ENCODE results near the gene MTM1.

MTM1 gene

DNA sequence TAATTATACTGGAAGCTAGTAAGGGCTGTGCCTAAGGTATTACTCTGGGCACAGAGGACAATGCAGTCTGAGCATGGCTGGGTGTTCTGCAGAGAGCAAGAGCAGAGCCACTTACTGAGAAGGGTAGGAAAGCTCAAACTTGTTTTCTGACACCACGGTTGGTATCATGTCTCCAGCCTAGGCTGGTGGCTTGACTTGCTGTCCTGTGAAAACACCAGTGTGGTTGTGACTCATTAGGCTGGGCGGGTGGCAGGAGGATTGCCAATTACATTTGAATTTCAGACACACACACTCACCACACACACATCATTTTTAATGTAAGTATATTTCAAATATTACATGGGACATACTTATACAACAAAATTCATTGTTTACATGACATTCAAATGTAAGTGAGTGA, 19.7 kb upstream of the MTM1 start:
- DNase-seq (ENCODE audit: low spot score), result no peak

GRCh38 chrX:150551963-150552362, 16.5 kb upstream of the MTM1 start:
- no peak for DNase-seq (ENCODE audit: low spot score)

DNA sequence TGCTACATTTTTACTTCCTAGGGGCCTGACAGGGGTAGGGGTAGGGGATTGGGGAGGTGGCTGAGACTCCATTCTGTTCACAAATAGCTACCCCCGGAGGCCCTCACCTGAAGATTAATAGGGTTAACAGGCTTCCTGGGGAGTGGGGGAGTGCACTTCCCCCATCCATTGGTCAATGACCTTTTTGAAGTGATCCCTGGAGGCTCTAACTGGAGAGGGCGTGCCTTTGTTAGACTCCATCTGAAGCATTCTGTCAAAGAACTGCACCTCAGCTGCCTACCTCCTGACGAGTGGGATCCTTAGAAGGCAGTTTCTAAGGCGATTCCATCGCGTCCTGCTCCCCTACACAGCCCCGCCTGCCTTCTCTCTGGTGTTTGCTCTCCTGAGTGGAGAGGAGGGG, 10.0 kb upstream of the MTM1 start:
- DNase-seq (ENCODE audit: low spot score), result no peak

DNA sequence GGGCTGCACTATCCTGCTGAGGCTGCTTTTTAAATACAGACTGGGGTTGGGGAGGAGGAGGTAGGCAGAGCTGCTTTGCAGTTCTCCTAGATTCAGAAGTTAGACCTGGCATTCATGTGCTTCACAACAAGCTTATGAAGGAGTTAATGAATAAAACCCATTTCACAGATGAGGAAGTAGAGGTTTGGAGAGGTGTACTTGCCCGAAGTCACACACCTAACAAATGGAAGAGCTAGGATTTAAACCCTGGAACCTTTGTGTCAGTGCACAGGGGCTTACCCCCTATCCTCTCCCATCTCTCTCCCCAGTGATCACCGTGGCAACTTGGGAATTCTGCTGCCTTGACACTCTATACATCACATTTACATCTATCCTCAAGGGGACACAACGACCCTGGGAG, 3.6 kb upstream of the MTM1 start:
- DNase-seq (ENCODE audit: low spot score), result no peak

- DNase-seq (ENCODE audit: low spot score), result no peak
Observed at GRCh38 chrX:150565551-150565950, 2.9 kb upstream of the MTM1 start.

- DNase-seq (ENCODE audit: low spot score), result peak; percentile 34
Observed at GRCh38 chrX:150566734-150567182, 1.7 kb upstream of the MTM1 start.

DNA sequence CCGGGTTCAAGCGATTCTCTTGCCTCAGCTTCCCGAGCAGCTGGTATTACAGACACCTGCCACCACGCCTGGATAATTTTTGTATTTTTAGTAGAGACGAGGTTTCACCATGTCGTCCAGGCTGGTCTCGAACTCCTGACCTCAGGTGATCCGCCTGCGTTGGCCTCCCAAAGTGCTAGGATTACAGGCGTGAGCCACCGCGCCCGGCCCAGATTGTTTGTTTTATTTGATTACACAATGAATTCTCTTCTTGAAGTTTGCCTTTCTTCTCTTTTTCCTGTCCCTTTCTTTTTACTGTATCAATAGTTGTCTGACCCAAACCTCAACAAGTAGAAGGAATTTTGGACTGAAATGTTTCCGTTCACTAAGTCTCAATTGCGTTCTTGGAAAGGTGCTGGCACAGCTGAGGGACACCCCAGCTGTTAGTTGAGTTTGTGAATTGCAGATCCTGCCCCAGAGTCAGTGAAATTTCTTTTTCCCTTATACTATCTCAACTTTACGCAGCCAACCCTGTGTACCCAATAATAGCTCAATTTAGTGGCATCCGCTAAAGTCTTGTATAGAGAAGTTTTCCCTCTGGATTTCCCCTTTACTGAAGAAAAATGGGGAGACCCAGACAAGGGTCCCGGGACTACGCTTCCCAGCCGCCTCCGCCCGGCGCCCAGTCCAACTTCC, 639 bp upstream of the MTM1 start:
- no peak for DNase-seq (ENCODE audit: low spot score)

GRCh38 chrX:150569155-150569477, 695 bp downstream of the MTM1 start:
- DNase-seq (ENCODE audit: low spot score), result no peak

- DNase-seq (ENCODE audit: low spot score), result no peak
Observed at GRCh38 chrX:150570512-150570911, 2.1 kb downstream of the MTM1 start.

- no peak for DNase-seq (ENCODE audit: low spot score)
Observed at GRCh38 chrX:150572206-150572605, 3.8 kb downstream of the MTM1 start.

DNA sequence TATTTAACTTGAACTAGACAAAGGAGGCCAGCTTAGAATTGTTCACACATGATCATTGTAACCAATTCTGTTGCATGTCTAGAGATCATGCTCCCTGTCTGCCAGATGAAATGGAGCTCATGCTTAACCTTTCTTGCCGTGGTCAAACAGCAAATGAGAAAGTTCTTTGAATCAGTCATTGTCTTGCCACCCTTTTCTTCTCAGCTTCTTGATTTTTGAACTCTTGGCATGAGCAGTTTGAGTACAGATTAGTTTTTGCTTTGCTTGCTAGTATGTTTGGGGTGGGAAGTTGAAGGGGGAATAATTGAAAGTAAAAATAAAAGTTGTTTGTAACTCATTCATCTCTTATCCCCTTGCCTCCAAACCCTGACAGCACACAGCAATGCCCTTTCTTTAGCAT, 4.7 kb downstream of the MTM1 start:
- no peak for DNase-seq (ENCODE audit: low spot score)

- no peak for DNase-seq (ENCODE audit: low spot score)
Observed at GRCh38 chrX:150573702-150574101, 5.3 kb downstream of the MTM1 start.

DNA sequence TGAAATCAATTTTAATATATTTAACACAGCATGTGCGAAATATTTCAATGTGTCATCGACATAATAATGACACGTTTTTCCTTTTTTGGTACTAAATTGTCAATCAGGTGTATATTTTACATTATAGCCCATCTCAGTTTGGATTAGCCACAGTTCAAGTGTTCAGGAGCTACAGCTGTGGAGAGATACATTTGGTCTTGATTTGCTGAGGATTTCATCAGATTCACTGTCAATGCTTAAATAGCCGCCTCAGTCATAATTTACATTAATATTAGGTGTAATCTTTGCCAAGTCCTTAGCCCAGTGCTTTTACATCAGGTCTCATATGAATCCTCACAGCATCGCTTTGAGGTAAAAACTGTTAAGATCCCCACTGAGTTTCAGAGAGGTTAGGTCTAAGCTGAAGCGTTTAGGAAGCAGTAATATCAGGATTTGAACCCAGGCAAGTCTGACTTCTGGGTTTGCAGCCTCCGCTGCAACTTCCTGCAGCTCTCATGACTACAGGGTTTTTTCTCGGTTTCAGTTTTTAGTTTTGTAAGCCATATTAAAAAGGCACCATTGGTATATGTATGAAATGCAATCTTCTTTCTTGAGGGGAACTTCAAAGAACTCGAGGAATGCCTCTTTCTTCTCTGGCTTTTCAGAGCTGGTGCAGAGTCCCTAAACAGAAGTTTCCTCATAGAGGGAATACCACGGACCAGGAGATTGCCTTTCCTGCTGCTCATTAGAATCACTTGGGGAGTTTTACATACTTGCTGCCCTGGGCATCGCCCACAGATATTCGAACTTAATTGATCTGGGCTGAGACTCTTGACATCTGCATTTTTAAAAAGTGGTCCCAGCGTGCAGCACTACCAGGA, 6.4 kb downstream of the MTM1 start:
- DNase-seq (ENCODE audit: low spot score), result no peak

GRCh38 chrX:150575419-150575814, 7.0 kb downstream of the MTM1 start:
- no peak for DNase-seq (ENCODE audit: low spot score)

GRCh38 chrX:150577174-150577573, 8.8 kb downstream of the MTM1 start:
- no peak for DNase-seq (ENCODE audit: low spot score)

DNA sequence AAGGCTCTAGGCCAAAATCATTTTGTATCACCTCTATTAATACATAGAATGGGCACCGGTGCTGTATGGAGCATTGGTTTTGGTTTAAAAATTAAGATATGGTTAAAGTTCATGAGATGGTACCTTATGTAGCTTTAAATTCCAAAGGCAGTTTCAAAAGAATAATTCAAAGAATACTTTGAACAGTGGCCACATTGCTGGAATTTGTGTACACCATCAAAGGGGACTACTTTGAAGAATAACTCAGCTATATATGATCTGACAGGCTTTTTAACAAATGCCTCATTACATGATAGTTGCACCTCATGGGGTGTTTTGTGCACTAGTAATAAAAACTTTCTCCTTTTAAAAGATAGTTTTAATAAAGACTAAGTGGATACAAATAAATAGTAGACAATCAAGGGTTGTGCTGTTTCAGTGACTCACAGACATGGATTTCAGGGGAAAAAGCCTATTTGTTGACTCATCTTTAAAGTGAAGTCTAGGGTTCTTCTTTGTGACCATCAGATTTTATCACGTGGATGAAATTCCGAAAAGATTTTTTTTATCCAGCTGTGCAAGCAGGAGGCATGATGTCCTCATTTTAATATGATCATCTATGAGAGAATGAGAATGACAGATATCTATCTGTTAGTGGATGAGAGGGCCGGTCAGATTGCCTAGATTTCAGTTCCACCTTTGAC, 12.8 kb downstream of the MTM1 start:
- DNase-seq (ENCODE audit: low spot score), result no peak

DNA sequence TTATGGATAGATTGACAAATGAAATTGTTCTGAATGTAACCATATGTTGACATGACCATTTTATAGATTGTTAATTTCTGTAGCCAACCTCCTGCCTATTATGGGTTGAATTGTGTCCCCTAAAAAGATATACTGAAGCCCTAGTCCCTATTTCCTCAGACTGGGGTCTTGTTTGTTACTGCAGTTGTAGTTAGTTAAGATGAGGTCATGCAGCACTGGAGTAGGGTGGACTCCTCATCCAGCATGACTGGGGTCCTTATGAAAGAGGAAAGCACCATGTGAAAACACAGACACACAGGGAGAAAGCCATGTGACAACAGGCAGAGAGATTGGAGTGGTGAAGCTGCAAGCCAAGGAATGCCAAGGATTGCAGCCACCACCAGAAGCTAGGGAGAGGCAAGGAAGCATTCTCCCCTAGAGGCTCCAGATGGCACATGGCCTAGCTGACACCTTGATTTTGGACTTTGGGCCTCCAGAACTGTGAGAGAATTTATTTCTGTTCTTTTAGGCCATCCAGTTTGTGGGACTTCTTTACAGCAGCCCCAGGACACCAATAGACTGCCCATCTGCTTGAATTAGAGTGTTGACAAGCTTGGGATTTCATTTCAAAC, 14.0 kb downstream of the MTM1 start:
- no peak for DNase-seq (ENCODE audit: low spot score)

DNA sequence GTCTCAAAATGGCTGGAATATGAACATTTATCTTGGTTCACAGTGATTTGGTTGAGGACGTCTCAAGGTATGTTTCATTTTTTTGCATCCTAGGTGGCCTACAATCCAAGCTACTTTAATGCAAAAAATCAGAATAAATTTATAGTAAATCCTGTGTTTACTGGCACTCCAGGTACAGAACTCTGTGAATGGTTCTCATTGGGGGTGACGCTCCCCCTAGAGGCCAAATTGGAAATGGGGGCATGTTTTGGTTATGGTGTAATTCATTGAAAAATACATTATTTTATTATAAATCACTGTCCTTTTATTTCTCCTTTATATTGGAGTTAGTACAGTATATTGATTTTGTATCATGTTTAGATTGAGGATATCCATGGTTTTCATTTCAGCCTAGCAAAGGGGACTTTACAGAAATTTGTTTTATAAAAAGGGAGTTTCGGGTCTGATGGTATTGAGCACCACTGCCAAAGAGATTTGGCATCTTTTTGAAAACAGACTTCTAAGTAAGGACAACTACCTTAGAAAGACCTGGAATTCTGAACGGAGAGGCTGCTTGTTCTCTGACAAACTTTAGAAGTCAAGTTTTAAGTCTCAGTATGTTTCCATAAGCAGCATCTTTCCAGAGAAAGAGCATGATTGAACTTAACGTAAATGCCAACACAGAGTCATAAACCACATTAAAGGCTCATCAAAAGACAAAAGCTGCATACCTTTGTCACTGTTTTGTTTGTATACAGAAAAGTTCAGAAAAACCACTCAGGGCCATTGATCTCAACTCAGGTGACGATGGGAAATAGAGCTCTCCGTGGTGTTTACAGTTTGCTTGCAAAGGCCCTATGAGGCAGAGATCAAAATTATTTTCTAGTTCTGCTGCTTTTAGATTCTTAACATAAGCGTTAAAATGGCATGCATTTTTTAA, 19.4 kb downstream of the MTM1 start:
- DNase-seq (ENCODE audit: low spot score), result peak; percentile 19

- no peak for DNase-seq (ENCODE audit: low spot score)
Observed at GRCh38 chrX:150594584-150594983, 26.2 kb downstream of the MTM1 start.

DNA sequence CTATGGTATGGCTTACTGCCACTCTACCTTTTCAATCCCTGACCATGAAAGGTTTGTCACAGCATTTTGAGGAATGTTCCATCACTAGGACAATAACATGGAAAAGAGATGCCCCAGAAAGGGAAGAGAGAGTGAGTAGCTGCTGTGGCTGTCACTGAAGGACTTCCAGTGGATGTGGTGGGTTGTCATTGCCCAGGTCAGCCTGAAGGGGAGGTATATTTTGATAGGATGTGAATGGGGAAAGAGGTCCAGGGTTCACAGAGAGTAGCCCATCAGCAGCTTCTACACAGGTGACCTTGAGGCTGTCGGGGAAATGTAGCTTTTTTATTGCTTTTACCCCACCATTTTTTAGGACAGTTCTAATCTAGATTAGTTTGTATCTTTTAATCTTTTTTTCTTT, 30.8 kb downstream of the MTM1 start:
- DNase-seq (ENCODE audit: low spot score), result no peak

- no peak for DNase-seq (ENCODE audit: low spot score)
Observed at GRCh38 chrX:150602296-150602695, 33.9 kb downstream of the MTM1 start.

GRCh38 chrX:150602743-150603142, 34.3 kb downstream of the MTM1 start:
- no peak for DNase-seq (ENCODE audit: low spot score)

All from iPS-NIHi11 (cell line).